Cardiac septum (tissue), 1 donor: ENCODE data around the gene MSI2. TPM values are rescaled to one million over a fixed set of nuclear protein-coding genes. Genes with fewer than 3 reads are reported as not detected.

ENCODE experiments used
- DNase-seq: peaks from one replicate; pipeline ENCODE4 v3.0.0-alpha.2; 2020; ENCODE audit warnings: low spot score
- intact Hi-C: fragments of 100-400 bp; cut with DNase I; formaldehyde crosslinking; loops from one replicate; pipeline ENCODE4 v1.14.0; 2022
- total RNA-seq: library from RNA; stranded (reverse); fragmentation: NEBNext Ultra II Directional; extraction: Animal tissue kit (Norgen Biotek cat#: 25700); gene quantifications from one replicate; pipeline ENCODE4 v1.2.1, GENCODE V29; 2021
- donor health status: DM: no; HTN: no; CAD: no.

Gene MSI2
- total RNA-seq, 1 donor from 2014 or later, result 112 TPM

GRCh38 chr17:57373048-57373447 lies 116.7 kb downstream of the MSI2 start:
- intact Hi-C loops, result no loop called here
- no peak for DNase-seq

- intact Hi-C loops, result no loop called here
- DNase-seq, result no peak
Observed at GRCh38 chr17:57373756-57374155, 117.4 kb downstream of the MSI2 start.

- intact Hi-C loops, result no loop called here
- no peak for DNase-seq
Observed at GRCh38 chr17:57375040-57375769, 118.9 kb downstream of the MSI2 start.

- DNase-seq, result no peak
- intact Hi-C loops, result no loop called here
Observed at GRCh38 chr17:57375770-57376225, 119.5 kb downstream of the MSI2 start.

GRCh38 chr17:57377094-57377493 lies 120.8 kb downstream of the MSI2 start:
- DNase-seq, result no peak
- intact Hi-C loops, result no loop called here

- DNase-seq, result no peak
- intact Hi-C loops, result no loop called here
Observed at GRCh38 chr17:57379237-57379894, 123.0 kb downstream of the MSI2 start.

GRCh38 chr17:57379895-57380434 lies 123.6 kb downstream of the MSI2 start:
- intact Hi-C loops, result no loop called here

GRCh38 chr17:57381498-57381897 lies 125.2 kb downstream of the MSI2 start:
- no peak for DNase-seq
- intact Hi-C loops, result no loop called here

More at GRCh38 chr17:57379895-57380434, 123.6 kb downstream of the MSI2 start:
- no peak for DNase-seq

GRCh38 chr17:57384219-57384618 lies 127.9 kb downstream of the MSI2 start:
- DNase-seq, result no peak
- intact Hi-C loops, result no loop called here

- intact Hi-C loops, result no loop called here
- DNase-seq, result no peak
Observed at GRCh38 chr17:57385975-57386374, 129.7 kb downstream of the MSI2 start.

- DNase-seq, result no peak
- intact Hi-C loops, result no loop called here
Observed at GRCh38 chr17:57387575-57387974, 131.3 kb downstream of the MSI2 start.

- intact Hi-C loops, result no loop called here
- no peak for DNase-seq
Observed at GRCh38 chr17:57388131-57388725, 131.9 kb downstream of the MSI2 start.

GRCh38 chr17:57389473-57389872 lies 133.2 kb downstream of the MSI2 start:
- DNase-seq, result no peak
- intact Hi-C loops, result no loop called here

GRCh38 chr17:57391076-57391825 lies 134.9 kb downstream of the MSI2 start:
- intact Hi-C loops, result no loop called here

GRCh38 chr17:57391857-57392471 lies 135.6 kb downstream of the MSI2 start:
- intact Hi-C loops, result no loop called here
- DNase-seq, result no peak

More at GRCh38 chr17:57391076-57391825, 134.9 kb downstream of the MSI2 start:
- no peak for DNase-seq

- DNase-seq, result no peak
- intact Hi-C loops, result no loop called here
Observed at GRCh38 chr17:57393368-57393767, 137.0 kb downstream of the MSI2 start.

GRCh38 chr17:57394375-57394774 lies 138.1 kb downstream of the MSI2 start:
- intact Hi-C loops, result no loop called here
- DNase-seq, result no peak

- intact Hi-C loops, result no loop called here
Observed at GRCh38 chr17:57395721-57396321, 139.5 kb downstream of the MSI2 start.

GRCh38 chr17:57396511-57396921 lies 140.2 kb downstream of the MSI2 start:
- intact Hi-C loops, result no loop called here
- DNase-seq, result no peak

More at GRCh38 chr17:57395721-57396321, 139.5 kb downstream of the MSI2 start:
- no peak for DNase-seq
